Stimulated activated CD8-positive, alpha-beta memory T cell treated with anti-CD3 and anti-CD28 coated beads, Interleukin-12 subunit alpha, Interleukin-12 subunit beta, amount 100 ng/mL, for 1 hour (primary cell): Measurements from ENCODE around the gene HBZ.
A peak's percentile ranks its signal among the peaks of the same experiment; 100 is the strongest.
"Not testable (repeated sequence)": the region's sequence is repeated elsewhere in the genome, so short reads cannot be mapped to it uniquely, and the experiment has no call there.

Experiments used
- DNase-seq: peaks from one replicate; pipeline ENCODE4 v3.0.0-alpha.2; 2020; ENCODE audit warnings: low read depth

The HBZ gene

DNA sequence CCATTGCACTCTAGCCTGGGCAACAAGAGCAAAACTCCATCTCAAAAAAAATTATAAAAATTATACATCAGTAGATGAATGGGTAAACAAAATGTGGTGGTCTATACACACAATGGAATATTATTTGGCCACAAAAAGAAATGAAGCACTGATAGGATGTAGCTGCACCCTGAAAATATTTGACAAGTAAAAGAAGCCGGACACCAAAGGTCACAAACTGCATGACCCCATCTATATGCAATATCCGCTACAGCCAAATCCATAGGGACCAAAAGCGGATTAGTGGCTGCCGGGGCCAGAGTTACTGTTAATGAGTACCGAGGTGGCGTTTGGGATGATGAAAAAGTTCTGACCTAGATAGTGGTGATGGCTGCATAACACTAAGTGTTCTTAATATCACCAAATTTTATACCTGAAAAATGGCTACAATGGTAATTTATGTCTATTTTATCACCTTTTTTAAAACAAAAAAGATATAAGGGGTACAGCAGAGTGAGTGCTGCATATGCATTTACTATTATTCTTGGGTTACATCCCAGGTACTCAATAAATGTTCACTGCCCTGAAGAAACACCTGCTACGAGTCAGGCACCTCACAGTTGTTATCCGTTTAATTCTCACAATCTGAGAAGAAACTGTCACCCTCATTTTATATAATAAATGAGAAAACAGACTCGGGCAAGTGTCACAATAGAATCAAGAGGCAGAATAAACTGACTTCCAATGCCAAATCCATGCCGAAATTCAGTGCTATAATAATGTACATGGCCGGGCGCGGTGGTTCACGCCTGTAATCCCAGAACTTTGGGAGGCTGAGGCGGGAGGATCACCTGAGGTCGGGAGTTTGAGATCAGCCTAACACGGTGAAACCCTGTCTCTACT lies 27.0 kb downstream of the HBZ start:
- no peak for DNase-seq

DNA sequence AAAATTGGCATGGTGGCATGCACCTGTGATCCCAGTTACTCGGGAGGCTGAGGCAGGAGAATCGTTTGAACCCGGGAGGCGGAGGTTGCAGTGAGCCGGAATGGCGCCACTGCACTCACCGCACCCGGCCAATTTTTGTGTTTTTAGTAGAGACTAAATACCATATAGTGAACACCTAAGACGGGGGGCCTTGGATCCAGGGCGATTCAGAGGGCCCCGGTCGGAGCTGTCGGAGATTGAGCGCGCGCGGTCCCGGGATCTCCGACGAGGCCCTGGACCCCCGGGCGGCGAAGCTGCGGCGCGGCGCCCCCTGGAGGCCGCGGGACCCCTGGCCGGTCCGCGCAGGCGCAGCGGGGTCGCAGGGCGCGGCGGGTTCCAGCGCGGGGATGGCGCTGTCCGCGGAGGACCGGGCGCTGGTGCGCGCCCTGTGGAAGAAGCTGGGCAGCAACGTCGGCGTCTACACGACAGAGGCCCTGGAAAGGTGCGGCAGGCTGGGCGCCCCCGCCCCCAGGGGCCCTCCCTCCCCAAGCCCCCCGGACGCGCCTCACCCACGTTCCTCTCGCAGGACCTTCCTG lies 27.7 kb downstream of the HBZ start, which contains the start of gene HBQ1:
Gene HBQ1, plus strand, starts transcription at position 359 of the 575 bp plus-strand sequence. Its CDS starts 28 bp downstream, at position 387.
- no peak for DNase-seq

DNA sequence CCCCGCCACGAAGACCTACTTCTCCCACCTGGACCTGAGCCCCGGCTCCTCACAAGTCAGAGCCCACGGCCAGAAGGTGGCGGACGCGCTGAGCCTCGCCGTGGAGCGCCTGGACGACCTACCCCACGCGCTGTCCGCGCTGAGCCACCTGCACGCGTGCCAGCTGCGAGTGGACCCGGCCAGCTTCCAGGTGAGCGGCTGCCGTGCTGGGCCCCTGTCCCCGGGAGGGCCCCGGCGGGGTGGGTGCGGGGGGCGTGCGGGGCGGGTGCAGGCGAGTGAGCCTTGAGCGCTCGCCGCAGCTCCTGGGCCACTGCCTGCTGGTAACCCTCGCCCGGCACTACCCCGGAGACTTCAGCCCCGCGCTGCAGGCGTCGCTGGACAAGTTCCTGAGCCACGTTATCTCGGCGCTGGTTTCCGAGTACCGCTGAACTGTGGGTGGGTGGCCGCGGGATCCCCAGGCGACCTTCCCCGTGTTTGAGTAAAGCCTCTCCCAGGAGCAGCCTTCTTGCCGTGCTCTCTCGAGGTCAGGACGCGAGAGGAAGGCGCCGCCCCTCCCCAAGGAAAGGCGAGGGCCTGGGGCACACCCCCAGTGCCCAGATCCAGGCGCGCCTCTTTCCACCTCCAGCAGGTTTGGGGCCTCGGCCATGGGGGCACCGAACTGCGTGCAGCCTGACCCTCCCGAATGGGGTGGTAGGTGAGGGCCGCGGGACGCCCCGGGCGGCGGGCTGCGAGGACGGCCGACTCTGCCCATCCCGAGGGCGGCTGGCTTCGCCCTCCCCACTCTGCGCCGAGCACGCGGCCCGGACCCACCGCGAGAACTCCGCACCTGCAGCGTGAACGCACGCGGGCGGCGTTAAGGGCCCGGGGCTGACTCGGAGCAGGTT lies 28.5 kb downstream of the HBZ start:
- DNase-seq: peak; percentile 72

DNA sequence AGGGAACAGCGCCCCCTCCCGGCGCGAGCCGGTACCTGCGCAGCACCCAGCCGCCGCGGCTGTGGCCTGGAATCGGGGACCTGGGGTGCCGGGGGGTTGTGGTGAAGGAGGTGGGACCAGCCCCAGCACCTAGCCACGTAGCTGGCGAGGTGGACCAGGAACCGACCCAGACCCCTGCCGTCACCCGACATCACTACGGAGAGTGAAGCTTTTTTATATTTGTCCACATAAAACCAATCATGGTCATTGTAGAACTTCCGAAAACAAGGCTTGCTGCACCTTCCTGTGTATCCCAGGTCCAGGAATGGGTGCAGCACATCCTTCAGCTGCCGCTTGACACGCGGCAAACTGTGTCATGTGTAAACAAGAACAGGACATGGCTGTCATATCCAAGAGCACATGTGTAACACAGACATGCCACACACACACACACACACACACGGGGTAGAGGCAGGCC lies 29.1 kb downstream of the HBZ start:
- DNase-seq: no peak

DNA sequence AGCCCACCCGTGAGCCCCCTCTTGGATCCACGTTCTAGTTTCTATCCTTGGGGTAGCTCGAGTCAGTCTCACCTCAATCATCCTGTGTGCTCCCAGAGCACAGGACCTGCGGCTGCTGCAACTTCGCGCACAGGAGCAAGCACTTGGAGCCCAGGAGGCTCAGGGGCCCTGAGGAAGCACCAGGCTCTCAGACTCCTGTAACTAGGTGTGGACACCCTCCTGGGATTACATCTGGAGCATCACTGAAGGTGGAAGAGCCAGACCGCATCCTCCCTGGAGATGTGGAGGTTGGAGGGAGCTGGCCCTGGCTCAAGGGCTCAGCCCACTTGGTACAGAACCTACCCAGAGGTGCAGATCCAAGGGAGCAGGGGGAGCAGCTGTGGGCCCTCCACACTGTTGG lies 30.6 kb downstream of the HBZ start:
- no peak for DNase-seq

DNA sequence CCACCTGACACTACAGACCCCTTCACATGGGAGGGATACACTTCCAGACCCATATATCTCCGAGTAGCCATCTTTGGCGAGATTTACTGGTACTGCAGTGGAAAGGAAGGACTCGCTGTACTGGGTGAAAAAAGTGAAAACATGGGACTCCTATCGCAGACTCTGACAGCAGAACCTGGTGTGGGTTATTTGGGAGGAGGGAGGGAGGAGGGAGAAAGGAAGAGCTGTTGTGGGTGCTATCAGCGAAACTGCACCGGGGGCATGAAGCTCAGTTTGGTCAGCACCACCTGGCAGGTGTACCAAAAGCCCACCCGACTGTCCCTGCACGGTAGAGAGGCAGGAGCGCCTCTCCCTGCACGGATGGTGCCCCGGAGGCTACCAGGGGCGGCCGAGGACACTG lies 32.8 kb downstream of the HBZ start:
- no peak for DNase-seq

DNA sequence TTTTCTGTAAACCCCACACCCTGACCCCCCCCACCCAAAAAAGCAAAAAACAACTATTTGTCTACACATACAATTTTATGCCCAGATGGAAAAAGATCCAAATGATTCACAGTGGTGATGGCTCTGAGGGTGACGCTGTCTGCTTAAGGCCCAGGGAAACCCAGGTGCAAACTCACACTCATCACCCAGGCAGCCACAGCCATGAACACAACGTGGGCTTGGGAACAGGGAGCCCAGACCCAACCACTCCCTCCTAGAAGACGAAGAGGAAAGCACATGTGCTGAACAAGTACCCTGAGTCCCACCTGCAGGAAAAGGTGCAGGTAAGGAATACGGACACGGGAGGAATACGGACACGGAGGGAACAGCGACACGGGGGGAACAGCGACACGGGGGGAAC lies 33.2 kb downstream of the HBZ start:
- DNase-seq: no peak

DNA sequence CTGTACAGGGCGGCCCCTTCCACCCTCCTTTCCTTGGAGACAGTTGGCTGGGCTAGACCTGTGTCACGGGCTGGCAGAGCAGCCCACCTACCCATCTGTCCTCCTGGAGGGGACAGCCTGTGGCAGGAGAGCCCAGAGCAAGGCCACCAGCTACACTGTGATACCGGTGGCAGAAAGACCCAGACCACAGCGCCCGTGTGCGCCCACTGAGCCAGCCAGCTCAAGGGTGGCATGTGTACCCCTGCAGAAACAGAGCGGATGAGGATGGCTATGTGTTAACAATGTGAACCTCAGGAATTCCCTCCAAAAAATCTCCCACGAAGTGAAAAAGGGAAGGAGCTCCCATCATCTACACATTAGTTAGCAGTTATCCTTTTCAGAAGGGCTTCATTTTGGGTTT lies 34.9 kb downstream of the HBZ start:
- DNase-seq: no peak

DNA sequence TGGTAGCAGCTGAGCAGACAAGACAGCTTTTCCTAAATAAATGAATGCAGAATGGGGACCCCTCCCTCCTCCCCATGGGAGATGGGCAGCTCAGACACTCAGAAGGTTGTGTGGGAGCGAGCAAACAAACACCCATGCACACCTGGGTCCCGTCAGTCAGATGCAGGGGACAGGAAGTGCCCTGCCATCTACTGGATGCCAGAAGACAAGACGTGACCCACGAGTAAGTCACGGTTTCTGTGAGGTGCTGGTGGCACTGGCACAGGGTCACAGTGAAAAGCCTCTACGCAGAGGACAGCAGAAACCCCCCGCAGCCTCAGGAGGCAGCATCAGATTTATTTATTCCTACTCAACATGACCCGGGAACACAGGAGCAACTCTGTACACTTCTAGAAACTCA lies 36.2 kb downstream of the HBZ start:
- no peak for DNase-seq

DNA sequence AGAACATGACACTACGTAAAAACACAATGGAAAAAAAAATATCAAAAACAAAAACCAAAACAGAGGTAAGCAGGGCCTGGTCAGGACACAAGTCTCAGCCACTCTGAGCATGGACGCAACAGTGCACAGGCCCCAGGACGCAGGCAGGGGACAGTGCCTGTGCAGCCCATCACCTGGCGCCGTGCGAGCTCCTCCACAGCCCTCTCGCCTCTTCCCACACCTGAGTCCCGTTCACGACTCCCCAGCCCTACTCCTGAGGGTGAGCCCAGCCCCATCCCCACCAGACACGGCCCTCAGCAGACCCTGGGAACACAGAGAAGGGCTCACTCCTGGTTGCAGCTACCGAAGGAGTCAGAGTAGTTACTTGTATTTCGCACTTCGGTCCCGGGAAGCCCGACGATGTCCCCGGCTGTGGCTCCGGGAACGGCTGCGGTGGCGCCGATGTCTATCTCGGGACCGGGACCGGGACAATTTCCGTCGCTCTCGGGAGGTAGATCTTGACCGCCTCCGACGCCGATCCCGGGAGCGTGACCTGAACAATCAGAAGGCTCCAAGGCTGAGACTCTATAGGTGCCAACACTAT lies 37.3 kb downstream of the HBZ start:
- no peak for DNase-seq

DNA sequence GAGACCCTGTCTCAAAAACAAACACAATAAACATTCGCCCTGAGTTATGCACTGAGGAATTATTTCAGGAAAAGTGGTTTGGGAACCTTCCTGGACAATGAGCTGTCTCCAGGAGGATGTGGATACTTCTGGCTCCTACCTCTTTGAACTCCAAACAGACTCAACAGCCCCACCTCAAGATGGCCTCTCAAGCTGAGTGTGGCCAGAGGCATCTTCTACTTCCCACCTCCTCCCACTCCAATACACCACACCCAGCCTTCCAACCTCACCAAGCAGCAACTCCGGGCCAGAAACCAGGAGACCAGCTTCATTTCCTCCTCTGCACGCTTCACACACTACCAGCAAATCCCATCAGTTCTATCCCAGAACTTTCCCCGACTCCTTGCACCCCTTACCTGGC lies 39.4 kb downstream of the HBZ start:
- no peak for DNase-seq

DNA sequence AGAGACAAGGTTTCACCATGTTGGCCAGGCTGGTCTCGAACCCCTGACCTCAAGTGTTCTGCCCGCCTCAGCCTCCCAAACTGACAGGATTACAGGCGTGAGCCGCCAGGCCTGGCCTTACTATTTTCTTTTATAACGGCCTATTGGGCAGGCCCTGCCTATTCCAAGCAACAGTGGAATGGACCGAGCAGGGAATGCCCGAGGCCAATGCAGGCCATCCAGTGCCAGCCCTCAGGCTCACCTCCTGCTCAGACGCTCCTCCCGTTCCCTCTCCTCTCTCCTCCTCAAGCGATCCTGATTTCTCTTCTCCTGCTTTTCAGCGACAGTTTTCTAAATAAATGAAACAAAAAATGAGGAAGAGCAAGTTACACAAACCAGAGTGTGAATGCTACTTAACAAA lies 40.2 kb downstream of the HBZ start:
- DNase-seq: no peak

DNA sequence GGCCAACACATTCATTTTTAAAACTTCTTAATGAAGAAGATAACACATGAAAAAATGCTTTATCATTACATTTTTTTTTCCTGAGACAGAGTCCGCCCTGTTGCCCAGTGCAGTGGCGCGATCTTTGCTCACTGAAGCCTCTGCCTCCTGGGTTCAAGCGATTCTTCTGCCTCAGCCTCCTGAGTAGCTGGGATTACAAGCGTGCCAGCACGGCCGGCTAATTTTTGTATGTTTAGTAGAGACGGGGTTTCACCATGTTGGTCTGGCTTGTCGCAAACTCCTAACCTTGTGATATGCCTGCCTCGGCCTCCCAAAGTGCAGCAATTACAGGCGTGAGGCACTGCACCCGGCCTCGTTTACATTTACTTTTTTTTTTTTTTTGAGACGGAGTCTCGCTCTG lies 41.0 kb downstream of the HBZ start:
- DNase-seq: no peak

DNA sequence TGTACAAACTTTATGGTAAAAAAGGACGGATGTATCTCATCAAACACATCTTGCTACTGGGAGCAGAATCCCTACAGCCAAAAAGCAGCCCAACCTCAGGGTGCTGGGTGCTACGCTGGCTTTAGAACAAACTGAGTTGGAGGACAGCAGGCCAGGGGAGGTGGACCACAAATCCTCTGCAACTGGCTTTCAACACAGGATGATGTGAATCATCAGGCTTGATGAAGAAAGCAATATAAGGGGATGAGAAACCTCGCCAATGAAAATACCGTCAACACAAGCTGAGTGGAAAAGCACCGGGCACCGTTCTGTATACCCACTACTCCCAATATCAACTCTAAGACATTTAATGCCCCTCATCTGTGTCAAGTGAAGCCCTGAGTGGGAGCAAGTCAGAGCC lies 42.1 kb downstream of the HBZ start:
- DNase-seq: no peak

DNA sequence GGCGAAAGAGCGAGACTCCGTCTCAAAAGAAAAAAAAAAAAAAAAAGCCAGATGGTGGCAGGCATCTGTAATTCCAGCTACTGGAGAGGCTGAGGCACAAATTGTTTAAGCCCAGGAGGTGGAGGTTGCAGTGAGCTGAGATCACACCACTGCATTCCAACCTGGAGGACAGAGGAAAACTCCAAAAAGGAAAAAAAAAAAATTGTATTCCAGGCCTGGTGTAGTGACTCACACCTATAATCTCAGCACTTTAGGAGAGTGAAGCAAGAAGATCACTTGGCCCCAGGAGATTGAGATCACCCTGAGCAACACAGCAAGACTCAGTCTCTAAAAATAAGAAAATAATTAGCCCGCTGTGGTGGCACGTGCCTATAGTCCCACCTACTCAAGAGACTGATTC lies 47.9 kb downstream of the HBZ start:
- no peak for DNase-seq

DNA sequence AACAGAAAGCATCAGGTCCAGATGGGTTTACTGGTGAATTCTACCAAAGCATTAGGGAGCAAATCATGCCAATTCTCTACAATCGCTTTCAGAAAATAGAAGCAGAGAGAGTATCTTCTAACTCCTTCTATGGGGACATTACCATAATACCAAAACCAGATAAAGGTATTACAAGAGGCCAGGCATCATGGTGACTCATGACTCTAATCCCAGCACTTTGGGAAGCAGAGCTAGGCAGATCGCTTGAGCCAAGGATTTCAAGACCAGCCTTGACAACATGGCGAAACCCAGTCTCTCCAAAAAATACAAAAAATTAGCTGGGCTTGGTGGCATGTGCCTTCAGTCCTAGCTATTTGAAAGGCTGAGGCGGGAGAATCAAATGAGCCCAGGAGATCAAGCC lies 50.8 kb downstream of the HBZ start:
- DNase-seq: no peak

DNA sequence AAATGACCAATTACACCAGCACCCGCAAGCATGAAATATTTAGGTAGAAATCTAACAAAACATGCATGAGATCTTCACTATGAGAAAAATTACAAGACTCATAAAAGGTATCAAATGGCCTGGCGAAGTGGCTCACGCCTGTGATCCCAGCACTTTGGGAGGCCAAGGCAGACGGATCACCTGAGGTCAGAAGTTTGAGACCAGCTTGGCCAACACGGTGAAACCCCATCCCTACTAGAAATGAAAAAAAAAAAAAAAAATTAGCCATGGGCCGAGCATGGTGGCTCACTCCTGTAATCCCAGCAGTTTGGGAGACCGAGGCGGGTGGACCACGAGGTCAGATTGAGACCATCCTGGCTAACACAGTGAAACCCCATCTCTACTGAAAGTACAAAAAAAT lies 51.6 kb downstream of the HBZ start:
- DNase-seq: not testable (repeated sequence)
